NCI-H524 treated with DMSO at 0.1 percent for 48 hours (cell line): ENCODE measurements around the gene WDR47.
"Not testable (repeated sequence)": the region's sequence is repeated elsewhere in the genome, so short reads cannot be mapped to it uniquely, and the experiment has no call there.

Source experiments
- DNase-seq: peaks from one replicate; lab custom pipeline; 2025; lab: John Stamatoyannopoulos, UW

Gene WDR47

GRCh38 chr1:108962681-108963051 is 79.2 kb downstream of the WDR47 start:
- no peak for DNase-seq

DNA sequence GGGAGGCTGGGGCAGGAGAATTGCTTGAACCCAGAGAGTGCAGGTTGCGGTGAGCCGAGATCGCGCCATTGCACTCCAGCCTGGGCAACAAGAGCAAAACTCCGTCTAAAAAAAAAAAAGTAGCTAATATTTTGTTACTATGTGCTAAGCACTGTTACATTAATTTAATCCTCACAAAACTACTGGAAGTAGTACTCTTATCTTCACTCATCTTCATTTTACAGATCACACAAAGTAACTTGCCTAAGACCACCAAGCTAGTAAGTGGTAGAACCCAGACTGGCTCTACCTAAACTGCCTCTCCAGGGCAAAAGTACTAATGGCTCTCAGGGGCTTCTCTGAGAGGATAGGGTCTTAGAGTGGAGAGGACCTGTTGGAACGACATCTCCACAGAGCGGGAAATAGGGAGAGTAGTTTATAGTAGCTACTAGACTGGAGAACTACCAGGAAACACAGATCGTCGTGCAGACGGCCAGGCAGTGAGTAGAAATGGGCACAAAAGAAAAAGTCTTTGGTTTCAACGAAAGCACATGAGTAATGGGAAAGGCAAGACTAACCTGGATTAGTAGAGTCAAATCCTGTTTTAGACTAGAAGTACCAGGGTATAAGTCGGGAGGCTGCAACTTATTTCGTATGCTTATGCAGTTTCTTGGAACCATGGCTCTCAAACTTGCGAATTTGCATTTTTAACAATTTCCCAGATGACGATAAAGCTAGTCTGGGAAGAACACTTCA is 80.0 kb downstream of the WDR47 start:
- DNase-seq, result no peak

GRCh38 chr1:108961198-108961597 is 80.7 kb downstream of the WDR47 start:
- no peak for DNase-seq

DNA sequence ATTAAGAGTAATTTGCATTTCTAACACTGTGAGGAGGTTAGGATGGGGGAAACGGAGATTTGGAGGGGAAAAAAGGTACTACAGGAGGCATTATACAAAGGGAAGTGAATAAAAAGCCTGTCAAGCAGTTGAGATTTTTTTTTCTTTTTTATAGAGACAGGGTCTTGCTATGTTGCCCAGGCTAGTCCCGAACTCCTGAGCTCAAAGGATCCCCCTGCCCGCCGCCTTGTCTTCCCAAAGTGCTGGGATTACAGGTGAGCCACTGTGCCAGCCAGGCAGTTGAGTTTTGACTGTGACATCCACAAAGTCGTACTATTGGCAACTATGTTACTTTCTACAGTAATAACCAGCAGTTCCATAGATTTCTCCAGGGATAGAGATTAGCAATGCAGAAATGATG is 81.2 kb downstream of the WDR47 start:
- DNase-seq, result no peak

GRCh38 chr1:108957888-108958287 is 84.0 kb downstream of the WDR47 start:
- DNase-seq, result no peak

GRCh38 chr1:108955881-108956280 is 86.0 kb downstream of the WDR47 start:
- DNase-seq, result peak; percentile 95

GRCh38 chr1:108955111-108955510 is 86.8 kb downstream of the WDR47 start:
- no peak for DNase-seq

DNA sequence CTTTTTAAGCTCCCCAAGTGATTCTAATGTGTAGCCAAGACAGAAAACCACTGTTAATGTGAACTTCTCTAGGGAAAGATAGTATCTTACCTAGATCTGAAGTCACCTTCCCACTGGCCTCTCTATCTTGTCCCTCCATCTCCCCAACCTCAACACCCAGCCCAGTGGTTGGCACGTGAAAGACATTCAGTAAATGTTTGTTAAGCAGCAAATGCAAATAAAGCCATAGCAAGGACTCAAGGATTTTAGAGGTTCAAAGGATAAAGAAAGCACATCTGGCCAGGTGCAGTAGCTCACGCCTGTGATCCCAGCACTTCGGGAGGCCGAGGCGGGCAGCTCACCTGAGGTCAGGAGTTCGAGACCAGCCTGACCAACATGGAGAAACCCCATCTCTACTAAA is 88.5 kb downstream of the WDR47 start:
- no peak for DNase-seq

- DNase-seq, result no peak
Observed at GRCh38 chr1:108951242-108951641, 90.7 kb downstream of the WDR47 start.

GRCh38 chr1:108949044-108949443 is 92.9 kb downstream of the WDR47 start:
- DNase-seq, result no peak

GRCh38 chr1:108947871-108948525 is 93.9 kb downstream of the WDR47 start:
- no peak for DNase-seq

GRCh38 chr1:108936170-108936569 is 105.7 kb downstream of the WDR47 start:
- DNase-seq, result no peak

DNA sequence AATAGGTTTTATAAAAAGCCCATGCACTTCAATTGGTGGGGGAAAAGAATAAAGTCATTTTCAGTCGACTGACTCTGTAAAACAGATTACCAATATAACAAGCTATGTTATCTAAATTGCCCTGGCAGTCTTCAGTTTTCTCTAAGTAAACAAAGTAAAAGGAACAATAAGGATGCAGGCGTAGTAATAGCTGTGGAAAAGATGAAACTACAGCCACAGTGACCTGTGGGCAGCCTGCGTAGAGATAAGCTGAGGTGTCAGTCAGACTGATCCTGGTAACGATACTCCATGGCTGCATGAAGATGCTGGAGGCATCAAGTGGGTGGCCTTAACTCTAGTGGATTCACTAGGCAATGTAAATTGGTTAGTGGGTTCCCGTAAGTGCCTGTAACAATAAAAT is 108.0 kb downstream of the WDR47 start:
- DNase-seq, result no peak

DNA sequence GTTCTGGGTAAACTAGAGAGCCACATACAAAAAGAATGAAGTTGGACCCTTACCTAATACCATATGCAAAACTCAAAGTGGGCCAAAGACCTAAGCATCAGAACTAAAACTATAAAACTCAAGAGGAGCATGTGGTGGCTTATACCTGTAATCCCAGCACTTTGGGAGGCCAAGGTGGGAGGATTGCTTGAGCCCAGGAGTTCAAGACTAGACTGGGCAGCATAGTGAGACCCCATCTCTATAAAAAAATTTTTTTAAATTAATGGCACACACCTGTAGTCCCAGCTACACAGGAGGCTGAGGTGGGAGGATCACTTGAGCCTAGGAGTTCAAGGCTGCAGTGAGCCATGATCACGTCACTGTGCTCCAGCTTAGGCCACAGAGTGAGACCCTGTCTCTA is 114.3 kb downstream of the WDR47 start:
- not testable (repeated sequence) for DNase-seq

GRCh38 chr1:108925920-108926319 is 116.0 kb downstream of the WDR47 start:
- no peak for DNase-seq
